Naive thymus-derived CD8-positive, alpha-beta T cell (primary cell): ENCODE measurements around the gene ABTB2. TPM values are rescaled to one million over a fixed set of nuclear protein-coding genes. Genes with fewer than 3 reads are reported as not detected.
"Not testable (repeated sequence)": the region's sequence is repeated elsewhere in the genome, so short reads cannot be mapped to it uniquely, and the experiment has no call there.

Experiments used
- ATAC-seq, 2 donors: fragments of 150-1000 bp; cut with Tn5 transposase in 1 of 2; sonication (Bioruptor Pico), chemical (Tn5 transposase) in 1 of 2; 1 replicate in 1 of 2; 2 replicates in 1 of 2; pipeline ENCODE4 v1.10.0; 2021; ENCODE audit warnings: mild to moderate bottlenecking in 2 of 2, moderate library complexity in 2 of 2
- POLR2A ChIA-PET: fragments of 350-600 bp; sonication (Branson Sonifier 250); formaldehyde crosslinking; loops from one replicate; lab custom pipeline; 2021; ENCODE audit warnings: antibody characterized with exemption; lab: Charles Lee
- DNase-seq, 10 donors: peaks; one replicate each; pipeline versions ENCODE4 v3.0.0 to v3.0.0-alpha.2; 2020 to 2022
- H3K27ac Mint-ChIP-seq, 10 donors: one replicate each; pipeline ENCODE4 v1.8.0; 2020 to 2022; ENCODE audit warnings: mild to moderate bottlenecking in 10 of 10, mixed read lengths in 10 of 10, moderate library complexity in 4 of 10, inconsistent platforms in 1 of 10
- H3K27me3 Mint-ChIP-seq, 5 donors: one replicate each; pipeline ENCODE4 v1.8.0; 2021 to 2022; ENCODE audit warnings: mixed read lengths in 5 of 5
- H3K36me3 Mint-ChIP-seq, 3 donors: one replicate each; pipeline ENCODE4 v1.8.0; 2020 to 2022; ENCODE audit warnings: mixed read lengths in 3 of 3, mild to moderate bottlenecking in 2 of 3, inconsistent platforms in 1 of 3
- H3K4me1 Mint-ChIP-seq, 4 donors: one replicate each; pipeline ENCODE4 v1.8.0; 2021 to 2022; ENCODE audit warnings: mixed read lengths in 4 of 4
- H3K4me3 Mint-ChIP-seq, 10 donors: one replicate each; pipeline ENCODE4 v1.8.0; 2020 to 2022; ENCODE audit warnings: mild to moderate bottlenecking in 10 of 10, mixed read lengths in 10 of 10, moderate library complexity in 6 of 10, inconsistent platforms in 1 of 10
- H3K9me3 Mint-ChIP-seq, 9 donors: one replicate each; pipeline ENCODE4 v1.8.0; 2020 to 2022; ENCODE audit warnings: mixed read lengths in 9 of 9, mild to moderate bottlenecking in 3 of 9, inconsistent platforms in 1 of 9, moderate library complexity in 1 of 9
- polyA plus RNA-seq, 3 donors: library from polyadenylated mRNA; unstranded; fragments of 300-500 nt; fragmentation: Illumina TruSeq; gene quantifications; one replicate each; pipeline ENCODE4 v1.2.3, GENCODE V29; 2021
- total RNA-seq, 8 experiments: library from RNA in 2 of 8; stranded (reverse) in 2 of 8; gene quantifications; one replicate each; pipeline ENCODE4 v1.2.3 and lab custom pipeline; 2021 to 2026

ABTB2 gene
- total and polyA plus RNA-seq, 5 experiments from 2014 or later: 0.05 to 0.81 (median 0.69) TPM; not detected in 2

DNA sequence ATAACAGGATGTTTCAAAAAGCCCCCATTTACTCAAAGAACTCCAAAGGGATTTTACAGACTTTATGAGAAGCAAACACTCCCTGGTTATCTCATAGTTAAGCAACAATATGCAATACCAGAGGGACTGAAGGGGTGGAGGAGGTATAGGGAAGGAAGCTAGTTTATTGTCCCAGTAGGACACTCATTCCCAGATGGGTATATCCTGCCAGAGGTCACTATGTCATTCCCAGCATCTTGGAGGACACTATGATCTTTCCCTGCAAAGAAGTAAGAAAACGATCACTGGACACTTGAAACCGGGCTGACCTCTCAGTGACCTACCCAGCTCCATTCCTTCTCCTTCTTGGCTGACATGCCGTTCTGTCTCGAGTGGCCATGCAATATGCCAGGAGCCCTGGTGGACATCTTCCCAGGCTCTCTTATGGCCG lies 137.9 kb downstream of the ABTB2 start:
- Mint-ChIP-seq H3K36me3 (no peaks in the 10 kb centered on the region), H3K4me1 (peaks cover 0 to 3% (median 0%) of the 10 kb centered on the region in 4 donors), H3K27ac (peak overlapping the region in 1 of 10 donors; percentile 14), H3K27me3 (no peaks in the 10 kb centered on the region), H3K9me3 (no peaks in the 10 kb centered on the region), H3K4me3 (no peak overlapping the region)
- no peak for DNase-seq
- ATAC-seq: no peak
- POLR2A ChIA-PET: no interaction called here

DNA sequence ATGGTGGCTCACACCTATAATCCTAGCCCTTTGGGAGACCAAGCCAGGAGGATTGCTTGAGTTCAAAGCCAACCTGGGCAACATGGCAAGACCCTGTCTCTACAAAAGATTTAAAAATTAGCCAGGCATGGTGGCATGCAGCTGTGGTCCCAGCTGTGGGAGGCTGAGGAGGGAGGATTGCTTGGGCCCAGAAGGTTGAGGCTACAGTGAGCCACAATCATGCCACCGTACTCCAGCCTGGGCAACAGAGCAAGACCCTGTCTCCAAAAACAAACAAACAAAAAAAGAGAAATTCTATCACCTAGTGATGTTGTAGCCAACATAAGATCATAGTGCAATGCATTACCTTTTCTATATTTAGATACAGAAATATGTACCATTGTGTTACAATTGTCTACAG lies 138.5 kb downstream of the ABTB2 start:
- no peak for DNase-seq
- Mint-ChIP-seq H3K27ac (no peak overlapping the region), H3K4me1 (peaks cover 0 to 6% (median 0%) of the 10 kb centered on the region in 4 donors), H3K4me3 (no peak overlapping the region), H3K27me3 (no peaks in the 10 kb centered on the region), H3K36me3 (no peaks in the 10 kb centered on the region), H3K9me3 (no peaks in the 10 kb centered on the region)
- ATAC-seq: no peak
- POLR2A ChIA-PET: no interaction called here

DNA sequence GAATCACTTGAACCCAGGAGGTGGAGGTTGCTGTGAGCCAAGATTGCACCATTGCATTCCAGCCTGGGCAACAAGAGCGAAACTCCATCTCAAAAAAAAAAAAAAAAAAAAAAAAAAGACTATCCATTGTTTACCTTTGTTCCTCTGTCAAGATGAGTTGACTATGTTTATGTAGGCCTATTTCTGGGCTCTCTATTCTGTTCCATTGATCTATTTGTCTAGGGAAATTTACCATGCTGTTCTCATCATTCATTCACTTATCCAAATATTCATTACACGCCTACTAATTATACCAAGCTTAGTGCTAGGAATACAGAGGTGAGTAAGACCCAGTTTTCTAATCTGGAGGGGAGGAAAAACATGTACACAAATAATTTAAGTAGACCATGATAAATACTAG lies 139.1 kb downstream of the ABTB2 start:
- ATAC-seq, POLR2A ChIA-PET, H3K4me1 Mint-ChIP-seq, H3K27me3 Mint-ChIP-seq, DNase-seq, H3K36me3 Mint-ChIP-seq, H3K4me3 Mint-ChIP-seq, H3K9me3 Mint-ChIP-seq: not testable (repeated sequence)
- H3K27ac Mint-ChIP-seq: peak overlapping the region in 1 of 10 donors; percentile 30

DNA sequence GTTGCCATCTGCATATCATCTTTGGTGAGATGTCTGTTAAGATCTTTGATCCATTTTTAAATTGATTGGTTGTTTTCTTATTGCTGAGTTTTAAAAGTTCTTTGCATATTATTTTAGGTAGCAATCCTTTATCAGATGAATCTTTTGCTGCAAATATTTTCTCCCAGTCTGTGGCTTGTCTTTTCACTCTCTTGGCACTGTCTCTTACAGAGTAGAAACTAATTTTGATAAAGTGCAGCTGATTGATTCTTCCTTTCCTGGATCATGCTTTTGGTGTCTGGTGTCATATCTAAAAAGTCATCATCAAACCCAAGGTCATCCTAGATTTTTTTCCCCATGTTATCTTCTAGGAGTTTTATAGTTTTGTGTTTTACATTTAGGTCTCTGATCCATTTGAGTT lies 139.7 kb downstream of the ABTB2 start:
- ATAC-seq (no peak), DNase-seq (no peak)
- H3K36me3 Mint-ChIP-seq: no peaks in the 10 kb centered on the region
- H3K27me3 Mint-ChIP-seq: no peaks in the 10 kb centered on the region
- POLR2A ChIA-PET: no interaction called here
- no peak overlapping the region for H3K4me3 Mint-ChIP-seq
- H3K4me1 Mint-ChIP-seq: peaks cover 0 to 6% (median 0%) of the 10 kb centered on the region in 4 donors
- H3K27ac Mint-ChIP-seq: no peak overlapping the region
- H3K9me3 Mint-ChIP-seq: no peaks in the 10 kb centered on the region

DNA sequence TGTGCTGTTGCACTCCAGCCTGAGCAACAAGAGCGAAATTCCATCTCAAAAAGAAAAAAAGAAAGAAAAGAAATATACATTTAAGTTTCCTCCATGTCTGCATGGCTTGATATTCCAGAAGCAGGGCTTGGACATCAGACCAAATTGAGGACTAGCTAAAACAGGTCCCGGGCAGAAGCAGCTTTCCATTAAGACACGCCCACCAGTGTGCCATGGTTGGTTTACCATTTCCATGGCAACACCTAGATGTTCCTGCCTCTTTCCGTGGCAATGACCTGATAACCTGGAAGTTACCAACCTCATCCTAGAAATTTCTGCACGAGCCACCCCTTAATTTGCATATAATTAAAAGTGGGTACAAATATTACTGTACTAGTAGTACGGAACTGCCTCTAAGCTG lies 141.1 kb downstream of the ABTB2 start:
- Mint-ChIP-seq H3K4me3 (no peak overlapping the region), H3K9me3 (no peaks in the 10 kb centered on the region), H3K4me1 (peaks cover 0 to 6% (median 0%) of the 10 kb centered on the region in 4 donors), H3K36me3 (no peaks in the 10 kb centered on the region), H3K27me3 (no peaks in the 10 kb centered on the region), H3K27ac (no peak overlapping the region)
- no peak for ATAC-seq
- DNase-seq: no peak
- POLR2A ChIA-PET: no interaction called here

DNA sequence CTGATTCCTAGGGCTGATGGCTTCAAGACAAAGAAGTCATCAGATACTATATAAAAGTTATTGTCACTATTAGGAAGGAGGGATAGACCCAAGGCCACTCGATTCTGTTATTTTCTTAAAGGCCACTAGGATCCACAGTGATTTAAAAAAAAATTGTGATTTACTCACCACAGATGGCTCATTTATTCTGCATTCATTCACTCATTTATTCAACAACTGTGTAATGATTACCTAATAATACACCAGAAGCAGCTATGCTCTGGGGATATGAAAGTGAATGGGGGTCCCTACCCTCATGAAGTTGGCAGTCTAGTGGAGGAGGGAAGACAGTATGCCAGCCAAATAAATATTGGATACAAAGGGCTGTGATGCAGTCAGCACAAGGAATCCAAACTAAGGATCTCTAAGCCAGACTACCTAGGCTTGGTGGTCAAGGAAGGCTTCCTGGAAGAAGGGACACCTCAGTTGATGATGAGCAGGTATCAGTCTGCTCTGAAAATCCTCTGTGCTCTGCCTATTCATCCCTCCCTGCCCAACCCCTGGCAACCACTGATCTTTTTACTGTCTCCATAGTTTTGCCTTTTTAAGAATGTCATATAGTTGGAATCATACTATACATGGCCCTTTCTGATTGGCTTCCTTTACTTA lies 141.9 kb downstream of the ABTB2 start:
- Mint-ChIP-seq H3K4me1 (peaks cover 0 to 6% (median 0%) of the 10 kb centered on the region in 4 donors), H3K9me3 (no peaks in the 10 kb centered on the region), H3K4me3 (no peak overlapping the region), H3K27me3 (no peaks in the 10 kb centered on the region), H3K27ac (no peak overlapping the region), H3K36me3 (no peaks in the 10 kb centered on the region)
- no peak for ATAC-seq
- POLR2A ChIA-PET: no interaction called here
- no peak for DNase-seq

DNA sequence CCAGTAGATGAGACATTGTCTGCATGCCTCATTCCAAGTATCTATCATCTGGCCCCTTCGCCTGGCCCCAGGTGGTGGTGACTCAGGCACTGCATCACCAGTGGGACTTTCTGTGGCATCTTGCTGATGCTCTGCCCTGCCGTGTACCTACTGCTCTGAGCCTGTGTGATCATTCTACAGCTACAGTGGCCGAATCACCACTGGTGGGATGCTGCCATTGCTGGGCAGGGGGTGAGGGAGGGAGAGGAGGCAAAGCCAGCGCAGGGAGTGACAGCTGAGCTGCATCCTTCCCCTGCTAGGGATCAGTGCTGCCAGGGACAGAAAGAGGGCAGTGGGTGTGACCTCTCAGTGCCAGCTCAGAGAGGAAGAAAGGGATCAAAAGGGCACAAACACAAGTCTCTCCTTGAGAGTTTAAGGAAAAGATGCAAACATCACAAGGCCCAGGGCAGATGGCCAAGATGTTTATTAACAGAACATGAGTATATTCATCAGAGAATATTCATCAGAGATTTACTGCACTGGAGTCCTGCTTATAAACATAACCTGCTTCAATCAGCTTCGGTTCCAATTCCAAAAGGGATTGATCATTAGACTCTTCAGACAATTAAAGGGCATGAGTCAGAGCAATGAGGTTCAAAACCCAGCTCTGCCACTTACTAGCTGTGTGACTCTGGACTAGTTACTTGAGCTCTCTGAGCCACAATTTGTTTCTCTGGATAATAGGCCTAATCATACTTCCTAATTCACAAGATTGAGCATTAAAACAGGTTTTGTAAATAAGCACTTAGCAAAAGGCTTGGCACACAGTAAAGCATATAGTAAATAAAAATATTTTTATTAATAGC lies 142.6 kb downstream of the ABTB2 start:
- Mint-ChIP-seq H3K4me1 (peaks cover 0 to 6% (median 0%) of the 10 kb centered on the region in 4 donors), H3K27me3 (no peaks in the 10 kb centered on the region), H3K27ac (peak overlapping the region in 2 of 10 donors; percentile 13 to 45), H3K9me3 (no peaks in the 10 kb centered on the region), H3K36me3 (no peaks in the 10 kb centered on the region), H3K4me3 (no peak overlapping the region)
- ATAC-seq: no peak
- POLR2A ChIA-PET: no interaction called here
- DNase-seq: peak in 1 of 10 donors; percentile 24

DNA sequence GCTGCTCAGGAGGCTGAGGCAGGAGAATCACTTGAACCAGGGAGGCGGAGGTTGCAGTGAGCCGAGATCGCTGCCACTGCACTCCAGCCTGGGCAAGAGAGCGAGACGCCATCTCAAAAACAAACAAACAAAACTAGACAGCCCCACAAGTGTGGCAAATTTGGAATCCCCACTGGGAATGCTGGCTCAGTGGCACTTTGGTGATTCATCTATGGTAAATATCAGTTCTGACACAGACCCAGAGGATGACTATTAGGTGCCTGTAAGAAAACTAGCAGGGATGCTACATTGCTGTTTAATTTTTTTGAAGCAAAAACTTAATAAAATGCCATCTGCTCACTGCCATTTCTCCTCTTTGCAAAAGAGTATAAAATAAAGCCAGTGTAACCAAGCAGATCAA lies 144.4 kb downstream of the ABTB2 start:
- DNase-seq: no peak
- H3K27ac Mint-ChIP-seq: no peak overlapping the region
- H3K36me3 Mint-ChIP-seq: no peaks in the 10 kb centered on the region
- no peak for ATAC-seq
- POLR2A ChIA-PET: no interaction called here
- no peaks in the 10 kb centered on the region for H3K27me3 Mint-ChIP-seq
- peaks cover 0 to 6% (median 0%) of the 10 kb centered on the region in 4 donors for H3K4me1 Mint-ChIP-seq
- H3K9me3 Mint-ChIP-seq: no peaks in the 10 kb centered on the region
- no peak overlapping the region for H3K4me3 Mint-ChIP-seq

DNA sequence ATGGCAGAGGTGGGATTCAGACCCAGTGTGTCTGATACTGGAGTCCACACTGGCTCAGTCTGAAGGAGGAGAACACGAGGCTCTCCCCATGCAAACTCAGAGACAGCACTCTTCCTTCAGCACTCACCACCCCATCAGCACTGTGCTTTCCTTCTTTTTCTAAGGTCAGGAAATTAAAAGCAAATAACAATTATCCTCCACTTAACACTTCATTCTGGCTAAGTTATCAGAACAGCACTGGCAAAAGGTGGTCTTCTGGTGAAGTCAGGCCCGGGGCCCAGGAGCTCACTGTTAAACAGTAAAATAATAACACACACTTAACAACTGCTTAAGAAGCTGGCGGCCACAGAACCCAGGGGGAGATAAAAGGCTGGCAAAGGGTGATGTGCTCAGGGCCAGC lies 145.2 kb downstream of the ABTB2 start:
- H3K4me3 Mint-ChIP-seq: no peak overlapping the region
- POLR2A ChIA-PET: interaction anchor here (0.6 kb wide), 1 partner anchor 60 kb away, joined by 8 read pairs; no protein-coding TSS in a partner anchor
- H3K27ac Mint-ChIP-seq: no peak overlapping the region
- no peak for DNase-seq
- no peak for ATAC-seq
- H3K4me1 Mint-ChIP-seq: peaks cover 0 to 11% (median 0%) of the 10 kb centered on the region in 4 donors
- no peaks in the 10 kb centered on the region for H3K9me3 Mint-ChIP-seq
- peaks cover 0 to 2% (median 0%) of the 10 kb centered on the region in 5 donors for H3K27me3 Mint-ChIP-seq
- no peaks in the 10 kb centered on the region for H3K36me3 Mint-ChIP-seq

DNA sequence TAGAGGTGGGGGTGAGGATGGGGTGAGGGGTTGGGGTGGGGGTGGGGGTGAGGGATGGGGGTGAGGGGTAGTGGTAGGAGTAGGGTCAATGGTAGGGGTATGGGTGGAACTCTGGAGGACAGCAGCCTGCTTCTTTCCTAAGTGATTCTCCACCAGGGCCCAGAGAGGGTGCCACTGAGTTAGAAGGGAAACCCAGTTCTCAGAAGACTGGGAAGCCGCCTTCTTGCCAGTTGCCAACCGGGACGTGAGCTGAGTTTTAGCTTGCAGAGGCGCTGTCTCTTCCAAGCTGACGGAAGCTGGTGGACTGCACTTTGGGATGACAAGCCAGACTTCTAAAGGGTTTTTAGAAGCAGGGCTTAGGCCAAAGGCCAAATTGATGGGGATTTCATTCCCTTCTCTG lies 148.0 kb downstream of the ABTB2 start:
- Mint-ChIP-seq H3K36me3 (no peaks in the 10 kb centered on the region), H3K4me3 (no peak overlapping the region), H3K27ac (no peak overlapping the region), H3K9me3 (no peaks in the 10 kb centered on the region), H3K27me3 (peaks cover 0 to 4% (median 0%) of the 10 kb centered on the region in 5 donors), H3K4me1 (peaks cover 3 to 15% (median 5%) of the 10 kb centered on the region in 4 donors)
- ATAC-seq (no peak), DNase-seq (peak in 1 of 10 donors; percentile 51)
- POLR2A ChIA-PET: no interaction called here

DNA sequence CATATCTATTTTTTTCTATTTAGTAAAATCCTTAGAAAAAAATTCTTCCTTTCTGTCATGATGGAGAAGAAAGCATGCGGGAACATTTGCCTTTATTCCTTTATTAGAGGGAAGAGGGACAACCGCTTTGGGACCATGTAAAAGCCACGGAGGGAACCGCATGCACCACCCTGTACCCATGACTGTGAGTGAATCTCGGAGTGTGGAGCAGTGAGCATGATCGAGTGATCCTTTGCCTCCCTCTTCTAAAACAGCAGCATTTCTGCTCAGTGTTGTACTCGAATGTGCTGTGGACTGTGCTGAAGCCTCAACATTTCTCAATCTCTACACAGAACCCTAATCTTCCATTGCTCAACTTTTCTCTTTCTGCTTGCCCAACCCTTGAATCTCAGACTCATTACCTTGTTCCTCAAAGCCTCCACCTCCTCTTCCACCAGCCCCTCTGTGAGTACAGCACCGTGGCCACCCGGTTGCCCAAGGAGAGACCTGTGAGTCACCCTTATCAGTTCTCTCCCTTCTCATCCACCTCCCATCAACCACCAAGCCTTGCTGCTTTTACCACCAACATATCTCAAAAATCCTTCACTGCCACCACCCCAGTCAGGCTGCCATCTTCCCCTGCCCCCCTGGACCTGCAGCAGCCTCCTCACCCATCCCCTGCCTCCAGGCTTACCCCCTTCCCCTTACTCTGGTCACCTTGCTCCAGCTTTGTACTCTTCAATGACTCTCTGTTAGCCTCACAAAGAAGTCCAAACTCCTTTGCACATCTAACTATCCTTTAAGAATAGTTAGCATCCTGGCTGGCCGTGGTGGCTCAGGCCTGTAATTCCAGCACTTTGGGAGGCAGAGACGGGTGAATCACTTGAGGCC lies 149.3 kb downstream of the ABTB2 start:
- DNase-seq (peak in 1 of 10 donors; percentile 61), ATAC-seq (no peak)
- Mint-ChIP-seq H3K27ac (peak overlapping the region in 1 of 10 donors; percentile 79), H3K9me3 (no peaks in the 10 kb centered on the region), H3K4me3 (no peak overlapping the region), H3K36me3 (no peaks in the 10 kb centered on the region), H3K27me3 (peaks cover 0 to 4% (median 0%) of the 10 kb centered on the region in 5 donors), H3K4me1 (peaks cover 7 to 20% (median 12%) of the 10 kb centered on the region in 4 donors)
- POLR2A ChIA-PET: interaction anchor here (0.5 kb wide), 1 partner anchor 34 kb away, joined by 3 read pairs; no protein-coding TSS in a partner anchor

DNA sequence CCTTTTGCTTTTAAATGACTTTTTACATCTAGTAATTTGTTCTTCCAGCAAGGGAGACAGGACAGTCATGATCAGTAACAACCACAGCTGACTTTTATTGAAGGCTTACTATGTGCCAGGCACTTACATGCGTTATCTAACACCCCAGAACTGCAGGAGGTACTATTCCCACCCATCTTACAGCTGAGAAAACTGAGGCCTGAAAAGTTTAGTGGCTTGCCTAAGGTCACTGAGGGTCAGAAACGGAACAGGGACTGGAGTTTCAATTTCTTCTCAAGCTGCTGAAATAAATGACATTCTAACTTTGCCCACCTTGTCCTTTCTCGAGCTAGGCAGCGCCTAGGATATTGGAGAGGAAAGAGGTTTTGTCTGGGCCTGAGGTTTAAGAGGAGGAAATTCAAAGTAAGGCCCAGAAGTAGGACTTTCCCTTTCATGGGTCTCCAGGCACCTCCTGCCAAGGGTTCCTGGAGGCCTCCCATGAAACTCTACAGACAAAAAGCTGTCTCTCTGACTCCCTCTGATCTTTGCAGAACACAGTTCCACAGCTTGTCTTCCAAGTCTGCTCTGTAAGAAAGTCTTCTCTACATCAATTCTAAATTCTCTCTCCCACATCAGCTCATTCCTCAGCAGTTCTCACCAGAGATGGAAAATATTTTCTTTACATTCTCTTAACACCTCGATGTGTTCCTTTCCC lies 150.2 kb downstream of the ABTB2 start:
- peak in 1 of 10 donors; percentile 10 for DNase-seq
- no peak overlapping the region for H3K4me3 Mint-ChIP-seq
- H3K4me1 Mint-ChIP-seq: peaks cover 15 to 25% (median 18%) of the 10 kb centered on the region in 4 donors
- no peak overlapping the region for H3K27ac Mint-ChIP-seq
- H3K27me3 Mint-ChIP-seq: peaks cover 0 to 4% (median 0%) of the 10 kb centered on the region in 5 donors
- no peaks in the 10 kb centered on the region for H3K36me3 Mint-ChIP-seq
- H3K9me3 Mint-ChIP-seq: no peaks in the 10 kb centered on the region
- no peak for ATAC-seq
- POLR2A ChIA-PET: interaction anchor here (0.5 kb wide), 1 partner anchor 33 kb away, joined by 3 read pairs; no protein-coding TSS in a partner anchor
